Measurements from ENCODE around the gene CHSY1.

GRCh38 chr15:101194546-101195125 is 57.2 kb downstream of the CHSY1 start:
- TF ChIP-seq YY1 (IDR thresholded peaks at IDR 0.05; ENCODE audit: insufficient read depth, insufficient read length) (no peak), SUZ12 (IDR thresholded peaks at IDR 0.05; ENCODE audit: extremely low read depth, insufficient read depth, insufficient read length) (no peak), ZNF274 (IDR thresholded peaks at IDR 0.05; ENCODE audit: low read depth, low read length) (no peak)
